Astrocyte (in vitro differentiated cells and primary cell): ENCODE results near the gene ACOT7. TPM values are rescaled to one million over a fixed set of nuclear protein-coding genes. Genes with fewer than 3 reads are reported as not detected.

Experiments
- DNase-seq: peaks from one replicate; pipeline ENCODE4 v3.0.0-alpha.2; 2010; ENCODE audit warnings: low read depth
- FAIRE-seq: peaks from 2 replicates; lab custom pipeline; 2011; peaks lifted over from hg19 to GRCh38; lab: Jason Lieb, UNC
- H2AFZ ChIP-seq: 2 replicates; pipeline ENCODE4 v1.6.0; 2012; ENCODE audit warnings: low read depth, low read length, inconsistent platforms
- H3K27ac ChIP-seq: 2 replicates; pipeline ENCODE4 v1.5.1; 2011; ENCODE audit warnings: low read depth, low read length, inconsistent platforms
- H3K27me3 ChIP-seq: 2 replicates; pipeline ENCODE4 v1.6.0; 2011; ENCODE audit warnings: low read length, inconsistent platforms; ENCODE audit not compliant: insufficient read depth
- H3K36me3 ChIP-seq: 2 replicates; pipeline ENCODE4 v1.5.1; 2011; ENCODE audit warnings: low read length, inconsistent platforms; ENCODE audit not compliant: insufficient read depth
- H3K4me1 ChIP-seq: 2 replicates; pipeline ENCODE4 v1.5.1; 2011; ENCODE audit warnings: low read length, inconsistent platforms; ENCODE audit not compliant: insufficient read depth
- H3K4me2 ChIP-seq: 2 replicates; pipeline ENCODE4 v1.6.0; 2012; ENCODE audit warnings: low read length, inconsistent platforms
- H3K4me3 ChIP-seq: 2 replicates; pipeline ENCODE4 v1.5.1; 2011; ENCODE audit warnings: low read depth, mild to moderate bottlenecking, low read length, inconsistent platforms; ENCODE audit not compliant: insufficient read depth
- H3K79me2 ChIP-seq: 2 replicates; pipeline ENCODE4 v1.6.0; 2012; ENCODE audit warnings: mild to moderate bottlenecking, low read length, inconsistent platforms; ENCODE audit not compliant: insufficient read depth
- H3K9ac ChIP-seq: 2 replicates; pipeline ENCODE4 v1.6.0; 2012; ENCODE audit warnings: mild to moderate bottlenecking, low read length, inconsistent platforms
- H3K9me3 ChIP-seq: 2 replicates; pipeline ENCODE4 v1.5.1; 2012; ENCODE audit warnings: low read depth, mild to moderate bottlenecking, low read length, inconsistent platforms; ENCODE audit not compliant: insufficient read depth
- H4K20me1 ChIP-seq: 2 replicates; pipeline ENCODE4 v1.6.0; 2012; ENCODE audit warnings: low read length, inconsistent platforms; ENCODE audit not compliant: insufficient read depth
- H3K27ac Mint-ChIP-seq: one replicate; pipeline ENCODE4 v1.8.0; 2021; ENCODE audit warnings: mild to moderate bottlenecking, mixed read lengths; ENCODE audit not compliant: unreplicated experiment
- H3K27me3 Mint-ChIP-seq: one replicate; pipeline ENCODE4 v1.8.0; 2021; ENCODE audit warnings: low read depth, mixed read lengths; ENCODE audit not compliant: unreplicated experiment
- H3K36me3 Mint-ChIP-seq: one replicate; pipeline ENCODE4 v1.8.0; 2021; ENCODE audit warnings: low read depth, mixed read lengths; ENCODE audit not compliant: unreplicated experiment
- H3K4me1 Mint-ChIP-seq: one replicate; pipeline ENCODE4 v1.8.0; 2021; ENCODE audit warnings: low read depth, mixed read lengths; ENCODE audit not compliant: unreplicated experiment
- H3K4me3 Mint-ChIP-seq: one replicate; pipeline ENCODE4 v1.8.0; 2021; ENCODE audit warnings: mild to moderate bottlenecking, moderate library complexity, mixed read lengths; ENCODE audit not compliant: unreplicated experiment
- H3K9me3 Mint-ChIP-seq: one replicate; pipeline ENCODE4 v1.8.0; 2021; ENCODE audit warnings: mild to moderate bottlenecking, mixed read lengths; ENCODE audit not compliant: unreplicated experiment
- CTCF ChIP-seq: IDR thresholded peaks from 2 replicates; pipeline ENCODE4 v1.5.1; 2011; ENCODE audit warnings: low read depth, mild to moderate bottlenecking, inconsistent platforms, low read length, moderate library complexity; ENCODE audit not compliant: insufficient read depth
- EZH2 ChIP-seq: IDR thresholded peaks from 2 replicates; pipeline ENCODE4 v1.6.1; 2012; ENCODE audit warnings: mild to moderate bottlenecking, low read length, inconsistent platforms; ENCODE audit not compliant: insufficient read depth
- total RNA-seq: library from RNA; stranded (reverse); gene quantifications from 2 replicates; pipeline ENCODE4 v1.2.1, GENCODE V29; 2021

The ACOT7 gene
- total RNA-seq, 1 donor from 2014 or later, result 91.1 TPM

- peak overlapping the region; percentile 58 for H2AFZ ChIP-seq
- no peaks in the 10 kb centered on the region for H3K79me2 ChIP-seq
- Mint-ChIP-seq H3K9me3 (no peaks in the 10 kb centered on the region), H3K27me3 (no peaks in the 10 kb centered on the region), H3K4me1 (peaks cover 22% of the 10 kb centered on the region), H3K27ac (no peak overlapping the region), H3K4me3 (peak overlapping the region; percentile 62), H3K36me3 (peaks cover 7% of the 10 kb centered on the region)
- FAIRE-seq (no peak), DNase-seq (no peak)
- TF ChIP-seq CTCF (no peak), EZH2 (no peak)
- H3K4me2 ChIP-seq, result peak overlapping the region; percentile 79
- peaks cover 30% of the 10 kb centered on the region for H3K4me1 ChIP-seq
- peak overlapping the region; percentile 65 for H3K9ac ChIP-seq
- H3K27me3 ChIP-seq, result no peaks in the 10 kb centered on the region
- H3K9me3 ChIP-seq, result no peaks in the 10 kb centered on the region
- peaks cover 8% of the 10 kb centered on the region for H4K20me1 ChIP-seq
- no peak overlapping the region for H3K4me3 ChIP-seq
- H3K36me3 ChIP-seq, result no peaks in the 10 kb centered on the region
- H3K27ac ChIP-seq, result no peak overlapping the region
Measured at GRCh38 chr1:6276811-6277555, 116.6 kb downstream of the ACOT7 start.

GRCh38 chr1:6275826-6276782, 117.5 kb downstream of the ACOT7 start:
- no peaks in the 10 kb centered on the region for H3K27me3 ChIP-seq
- DNase-seq (peak; percentile 73), FAIRE-seq (no peak)
- Mint-ChIP-seq H3K27ac (peak overlapping the region; percentile 54), H3K4me3 (no peak overlapping the region), H3K36me3 (peaks cover 7% of the 10 kb centered on the region), H3K27me3 (no peaks in the 10 kb centered on the region), H3K4me1 (peaks cover 29% of the 10 kb centered on the region), H3K9me3 (no peaks in the 10 kb centered on the region)
- H4K20me1 ChIP-seq, result peaks cover 8% of the 10 kb centered on the region
- no peak overlapping the region for H3K4me3 ChIP-seq
- H3K79me2 ChIP-seq, result no peaks in the 10 kb centered on the region
- H2AFZ ChIP-seq, result peak overlapping the region; percentile 58
- peak overlapping the region; percentile 65 for H3K9ac ChIP-seq
- H3K27ac ChIP-seq, result peak overlapping the region; percentile 73
- no peak for TF ChIP-seq CTCF
- TF ChIP-seq EZH2, result no peak
- H3K36me3 ChIP-seq, result no peaks in the 10 kb centered on the region
- H3K4me2 ChIP-seq, result peak overlapping the region; percentile 79
- H3K9me3 ChIP-seq, result no peaks in the 10 kb centered on the region
- H3K4me1 ChIP-seq, result peaks cover 38% of the 10 kb centered on the region
